HG02759 (cell line): ENCODE data around the gene PSMA4.
"Not testable (repeated sequence)": the region's sequence is repeated elsewhere in the genome, so short reads cannot be mapped to it uniquely, and the experiment has no call there.

Source experiments
- ATAC-seq: cut with Tn5 transposase; IDR thresholded peaks from one replicate; pipeline ENCODE4 v1.9.1; 2021; ENCODE audit warnings: mild to moderate bottlenecking, moderate library complexity; ENCODE audit not compliant: unreplicated experiment

PSMA4 gene

DNA sequence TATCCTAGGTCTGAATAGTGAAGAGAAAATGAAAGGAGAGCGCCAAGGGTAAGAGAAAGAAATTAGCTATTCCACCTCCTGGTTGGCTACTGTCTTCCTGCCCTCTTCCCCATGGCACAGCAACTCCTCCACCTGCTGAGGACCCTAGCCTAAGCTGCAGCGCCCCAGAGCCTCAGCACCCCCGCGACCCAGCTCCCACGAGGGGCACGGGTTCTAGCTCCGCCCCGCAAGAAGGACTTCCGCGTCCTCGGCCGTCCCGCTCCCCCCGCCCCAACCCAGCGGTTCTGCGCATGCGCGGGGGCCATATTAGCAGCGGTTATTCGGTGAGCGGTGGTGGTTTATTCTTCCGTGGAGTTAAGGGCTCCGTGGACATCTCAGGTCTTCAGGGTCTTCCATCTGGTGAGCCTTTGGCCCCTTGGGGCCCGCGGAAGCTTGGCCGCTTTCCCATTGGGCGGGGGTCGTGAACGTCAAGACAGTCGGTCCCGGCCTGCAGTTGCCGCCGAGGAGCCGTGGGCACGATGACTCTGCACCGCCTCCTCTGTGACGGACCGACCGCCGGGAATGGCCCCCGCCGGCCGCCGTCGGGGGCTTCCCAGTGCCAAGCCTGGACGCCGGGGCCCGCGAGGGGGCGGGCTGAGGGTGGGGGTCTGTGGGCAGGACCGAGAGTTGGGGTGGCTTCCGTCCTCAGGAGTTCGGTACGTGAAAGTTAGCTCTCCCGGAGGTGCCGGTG is at the start of gene PSMA4:
Gene PSMA4 (plus strand): TSS at position 304 of the 730 bp plus-strand sequence. CDS start 1,484 bp downstream, outside the sequence.
- ATAC-seq, result peak; percentile 88

DNA sequence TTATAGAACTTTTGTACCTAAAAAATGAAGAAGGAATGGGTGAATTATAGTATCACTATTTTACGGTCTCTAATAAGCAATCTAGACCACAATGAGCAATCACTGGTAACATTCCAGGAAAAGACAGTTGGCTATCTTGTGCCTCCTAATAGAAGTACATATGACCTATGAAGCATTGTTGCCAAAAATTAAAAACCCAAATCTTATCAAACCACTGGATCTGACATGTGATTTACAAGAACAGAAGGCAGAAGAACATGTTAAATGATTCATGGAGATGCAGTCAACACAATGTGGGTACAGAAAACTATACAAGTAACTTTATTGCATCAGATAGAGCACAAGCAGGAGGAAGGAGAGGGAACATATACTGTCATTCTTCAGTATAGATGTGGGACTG is 47.4 kb upstream of the PSMA4 start:
- no peak for ATAC-seq

- no peak for ATAC-seq
These were observed 38.4 kb upstream of the PSMA4 start for GRCh38 chr15:78501857-78502256.

GRCh38 chr15:78502641-78503040 is 37.6 kb upstream of the PSMA4 start:
- ATAC-seq, result no peak

DNA sequence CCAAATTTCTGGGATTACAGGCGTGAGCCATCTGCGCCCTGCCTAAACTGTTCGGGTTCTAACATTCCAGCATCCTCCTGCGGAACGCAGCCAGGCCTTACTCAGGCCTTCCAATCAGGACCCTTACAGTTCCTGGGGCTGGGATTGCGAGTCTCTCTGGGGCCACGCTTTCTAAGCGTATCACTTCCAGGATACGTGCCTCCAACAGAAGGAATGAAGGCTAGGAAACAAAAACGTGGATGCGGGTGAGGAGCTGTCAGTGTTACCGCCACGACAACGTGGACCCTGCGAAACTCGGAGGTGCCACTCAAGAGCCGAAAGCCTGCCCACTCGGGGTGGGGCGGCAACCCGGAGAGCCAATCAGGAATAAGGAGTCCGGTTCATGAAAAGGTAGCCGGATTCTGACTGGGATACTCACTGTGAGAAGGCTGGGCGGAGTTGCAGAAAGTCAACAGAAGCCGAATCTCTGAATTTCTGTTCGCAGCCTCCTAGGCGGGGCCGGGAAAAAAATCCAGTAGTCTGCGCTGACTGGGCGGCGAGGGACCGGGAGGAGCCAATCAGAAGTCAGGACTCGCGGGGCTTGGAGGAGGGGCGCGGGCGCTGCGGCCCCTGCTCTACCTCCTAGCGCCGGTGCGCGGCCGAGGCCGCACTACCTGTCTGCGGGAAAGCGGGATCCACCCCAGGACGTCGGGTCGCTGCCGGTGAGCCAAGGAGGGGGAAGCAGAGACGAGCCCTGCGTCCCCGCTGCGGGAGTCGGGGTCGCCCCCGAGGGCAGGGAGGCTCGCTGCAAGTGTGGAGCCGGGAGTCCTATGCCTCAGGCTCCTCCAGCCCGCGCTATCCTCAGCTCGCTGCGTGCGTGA is 33.0 kb upstream of the PSMA4 start, which contains the start of gene HYKK:
Gene HYKK (plus strand): TSS at position 607 of the 860 bp plus-strand sequence. CDS start 5,512 bp downstream, outside the sequence.
- ATAC-seq, result peak; percentile 92

DNA sequence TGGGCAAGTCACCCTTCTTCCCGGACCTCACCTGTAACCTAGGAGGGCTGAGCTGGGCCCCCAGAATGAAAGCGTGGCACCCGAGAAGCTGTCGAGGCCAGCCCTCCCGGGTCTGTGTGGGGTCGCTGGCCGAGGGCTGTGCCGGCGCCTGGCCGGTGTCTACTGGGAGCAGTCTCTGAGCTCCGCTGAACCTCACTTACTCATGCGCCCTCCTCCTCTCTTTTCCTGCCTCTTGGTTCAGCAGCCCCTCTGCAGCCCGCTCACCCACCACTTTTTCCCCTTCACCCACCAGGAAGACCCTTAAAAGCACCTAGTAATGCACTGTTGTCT is 32.4 kb upstream of the PSMA4 start:
- peak; percentile 18 for ATAC-seq

GRCh38 chr15:78508272-78508671 is 32.0 kb upstream of the PSMA4 start:
- no peak for ATAC-seq

DNA sequence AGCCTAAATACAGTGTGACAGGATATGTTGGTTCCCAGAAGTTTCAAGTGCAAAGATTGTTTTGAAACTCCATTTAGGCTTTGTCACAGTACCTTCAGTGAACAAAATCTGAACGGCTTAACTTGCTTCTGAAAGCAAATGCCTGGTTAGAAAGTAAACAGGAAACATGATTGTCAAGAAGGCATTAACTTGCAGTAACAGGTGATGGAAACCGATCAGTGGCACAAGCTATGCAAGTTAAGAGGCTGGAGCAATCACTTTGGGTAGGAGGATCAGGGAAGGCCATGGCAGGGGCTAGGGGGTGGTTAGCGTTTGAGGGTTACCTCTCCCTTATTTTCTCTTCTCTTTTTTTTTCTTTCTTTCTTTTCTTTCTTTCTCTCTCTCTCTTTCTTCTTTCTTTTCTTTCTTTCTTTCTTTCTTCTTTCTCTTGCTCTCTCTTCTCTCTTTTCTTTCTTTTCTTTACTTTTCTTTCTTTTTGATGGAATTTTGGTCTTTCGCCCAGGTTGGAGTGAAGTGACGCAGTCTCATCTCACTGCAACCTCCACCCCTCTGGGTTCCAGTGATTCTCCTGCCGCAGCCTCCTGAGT is 30.4 kb upstream of the PSMA4 start:
- ATAC-seq, result no peak

GRCh38 chr15:78520035-78520434 is 20.2 kb upstream of the PSMA4 start:
- ATAC-seq, result not testable (repeated sequence)

DNA sequence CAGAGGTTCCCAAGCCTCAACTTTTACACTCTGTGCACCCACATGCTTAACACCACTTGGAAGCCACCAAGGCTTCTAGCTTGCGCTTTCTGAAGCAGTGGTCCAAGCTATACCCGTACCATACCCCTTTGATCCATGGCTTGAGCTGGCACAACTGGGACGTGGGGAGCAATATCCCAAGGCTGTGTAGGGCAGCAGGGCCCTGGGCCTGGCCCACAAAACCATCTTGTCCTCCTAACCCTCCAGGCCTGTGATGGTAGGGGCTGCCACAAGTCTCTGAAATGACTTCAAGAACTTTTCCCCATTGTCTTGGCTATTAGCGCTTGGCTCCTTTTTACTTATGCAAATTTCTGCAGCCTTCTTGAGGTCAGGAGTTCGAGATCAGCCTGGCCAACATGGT is 16.0 kb upstream of the PSMA4 start:
- no peak for ATAC-seq

DNA sequence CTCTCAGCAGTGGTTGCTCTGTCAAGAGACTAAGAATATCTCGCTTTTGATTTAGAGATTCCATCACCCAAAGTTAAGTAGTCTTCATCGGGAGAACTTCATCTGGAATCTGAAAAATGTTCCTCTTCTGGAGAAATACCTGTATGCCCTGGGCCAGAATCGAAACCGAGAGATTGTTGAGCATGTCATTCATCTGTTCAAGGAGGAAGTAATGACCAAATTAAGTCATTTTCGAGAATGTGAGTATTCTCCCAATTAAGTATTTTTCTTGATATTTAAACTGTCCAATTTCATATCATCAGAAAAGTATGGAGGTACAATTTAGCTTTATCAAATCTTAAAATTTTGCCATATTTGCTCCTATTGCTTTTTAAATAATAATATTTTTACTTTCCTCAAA is 12.9 kb upstream of the PSMA4 start:
- ATAC-seq, result no peak

DNA sequence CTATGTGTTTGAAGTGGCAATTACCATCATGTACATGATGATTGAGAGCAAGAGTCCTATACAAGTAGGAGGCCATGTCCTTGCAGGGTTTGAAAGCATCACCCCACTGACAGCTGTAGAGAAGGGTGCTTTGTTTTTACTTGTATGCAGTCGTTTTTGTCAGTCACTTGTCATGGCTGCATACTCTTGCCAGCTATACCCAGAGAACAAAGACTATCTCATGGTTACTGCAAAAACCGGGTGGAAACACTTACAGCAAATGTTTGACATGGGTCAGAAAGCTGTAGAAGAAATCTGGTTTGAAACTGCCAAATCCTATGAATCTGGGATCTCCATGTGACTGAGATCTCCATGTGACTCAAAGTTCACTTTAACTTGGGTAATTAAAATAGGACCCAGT is 6.9 kb upstream of the PSMA4 start:
- no peak for ATAC-seq

DNA sequence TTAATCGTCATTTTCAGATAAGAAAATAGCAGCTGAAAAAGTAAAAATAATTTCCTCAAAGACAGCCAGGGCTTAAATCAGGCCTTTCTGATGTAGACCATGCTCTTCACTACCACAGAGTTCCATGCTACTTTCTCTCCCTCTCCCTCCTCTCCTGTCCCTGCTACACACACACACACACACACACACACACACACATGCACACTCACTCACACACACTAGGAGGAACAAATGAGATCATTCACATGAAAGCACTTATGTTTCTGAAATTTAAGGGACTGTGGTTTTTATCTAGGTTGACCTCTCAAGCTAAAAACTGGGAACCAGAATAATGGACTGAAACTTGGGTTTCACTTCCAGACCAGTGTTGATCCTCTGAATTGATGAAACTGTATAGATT is 4.1 kb upstream of the PSMA4 start:
- ATAC-seq, result no peak

DNA sequence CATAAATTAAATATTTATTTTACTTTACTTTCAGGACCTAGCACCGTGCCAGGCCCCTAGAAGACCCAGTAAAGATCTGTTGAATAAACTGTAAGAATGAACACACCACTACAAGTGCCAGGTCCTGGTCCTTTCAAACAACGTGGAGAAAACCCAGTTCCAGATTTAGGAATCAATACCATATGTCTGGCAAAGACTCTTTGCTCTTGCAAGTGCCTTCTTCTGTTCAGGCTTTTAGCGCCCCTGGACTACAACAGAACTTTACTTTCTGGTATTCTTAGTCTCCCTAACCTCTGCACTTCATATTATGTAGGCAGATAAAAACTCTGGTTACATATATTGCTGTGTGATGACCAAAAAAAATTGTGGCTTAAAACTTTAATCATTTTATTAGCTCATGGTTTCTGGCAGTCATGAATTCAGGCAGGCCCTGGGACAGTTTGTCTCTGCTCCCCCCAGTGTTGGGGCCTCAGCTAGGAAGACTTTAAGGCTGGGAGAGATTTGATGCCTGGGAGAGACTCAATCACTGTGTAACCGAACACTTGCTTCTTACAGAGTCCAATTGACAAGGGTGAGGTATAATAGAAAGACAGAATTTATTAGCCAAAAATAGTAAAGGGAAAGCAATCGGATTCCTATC is 2.9 kb upstream of the PSMA4 start:
- no peak for ATAC-seq

DNA sequence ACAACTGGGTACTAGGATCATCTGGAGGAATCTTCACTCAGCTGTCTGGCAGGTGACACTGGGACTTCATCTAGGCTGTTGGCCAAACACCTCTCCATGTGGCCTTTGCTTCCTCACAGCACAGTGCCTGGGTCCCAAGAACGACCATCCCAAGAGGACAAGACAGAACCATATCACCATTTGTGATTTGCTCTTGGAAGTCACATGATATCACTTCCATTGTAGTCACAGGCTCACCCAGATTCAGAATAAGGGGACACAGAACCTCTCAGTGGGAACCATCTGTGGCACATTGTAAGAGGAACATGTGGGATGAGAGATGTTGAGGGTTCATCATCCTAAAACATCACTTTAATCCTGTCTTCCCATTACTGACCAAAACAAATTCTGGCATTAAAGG is 1.9 kb upstream of the PSMA4 start:
- no peak for ATAC-seq

GRCh38 chr15:78539464-78540140 is 642 bp upstream of the PSMA4 start:
- ATAC-seq, result not testable (repeated sequence)

DNA sequence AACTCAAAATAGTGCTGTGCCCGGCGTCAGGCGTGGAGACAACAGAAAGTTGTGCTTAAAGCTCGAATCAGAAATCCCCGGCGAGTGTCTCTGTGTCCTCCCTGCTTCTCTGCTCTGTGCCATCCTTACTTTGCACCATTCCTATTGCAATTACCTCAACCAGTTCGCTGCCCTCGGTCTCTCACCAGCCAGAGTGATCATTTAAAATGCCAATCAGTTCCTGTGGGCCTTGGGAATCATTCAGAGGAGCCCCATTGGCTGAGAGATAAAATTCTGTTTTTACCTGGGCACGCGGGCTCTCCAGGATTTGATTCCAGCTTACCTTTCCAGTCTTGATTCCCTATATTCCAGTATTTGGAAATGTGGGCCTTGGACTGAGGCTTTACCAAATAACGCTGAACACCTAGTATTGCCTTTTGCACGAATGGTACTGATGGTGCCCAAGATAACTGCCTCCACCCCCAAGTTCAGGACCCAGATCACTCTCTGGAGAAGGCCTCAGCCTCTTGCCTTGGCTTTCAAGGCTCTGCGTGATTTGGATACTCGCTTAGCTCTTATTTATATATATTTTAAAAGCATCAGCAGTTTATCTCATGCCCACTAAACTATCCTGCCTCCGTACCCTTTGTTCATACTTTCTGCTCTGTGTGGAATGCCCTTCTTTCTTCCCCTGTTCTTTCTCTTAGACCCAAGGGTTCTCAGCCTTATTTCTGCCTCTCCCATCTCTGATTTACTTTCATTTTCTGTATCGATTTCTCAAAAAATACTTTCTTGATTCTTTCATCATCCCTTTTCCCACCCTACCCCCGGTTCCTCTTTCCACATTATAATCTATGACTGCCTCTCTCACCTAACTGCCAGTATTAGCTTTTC is 863 bp downstream of the PSMA4 start:
- ATAC-seq, result no peak

DNA sequence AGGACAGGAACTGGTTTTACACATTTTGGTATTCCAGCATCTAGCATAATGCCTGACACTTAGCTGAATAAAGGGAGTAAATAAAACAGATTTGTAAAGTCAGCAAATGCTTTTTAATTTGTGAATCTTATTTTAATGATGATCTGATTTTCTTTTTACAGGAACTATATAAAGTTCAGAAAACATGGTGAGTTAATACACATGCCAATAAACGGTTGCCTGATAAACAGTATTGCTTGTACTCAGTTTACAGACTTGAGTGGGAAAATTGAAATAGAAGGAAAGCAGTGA is 1.4 kb downstream of the PSMA4 start:
- ATAC-seq, result no peak

GRCh38 chr15:78542647-78543046 is 2.4 kb downstream of the PSMA4 start:
- ATAC-seq, result no peak

DNA sequence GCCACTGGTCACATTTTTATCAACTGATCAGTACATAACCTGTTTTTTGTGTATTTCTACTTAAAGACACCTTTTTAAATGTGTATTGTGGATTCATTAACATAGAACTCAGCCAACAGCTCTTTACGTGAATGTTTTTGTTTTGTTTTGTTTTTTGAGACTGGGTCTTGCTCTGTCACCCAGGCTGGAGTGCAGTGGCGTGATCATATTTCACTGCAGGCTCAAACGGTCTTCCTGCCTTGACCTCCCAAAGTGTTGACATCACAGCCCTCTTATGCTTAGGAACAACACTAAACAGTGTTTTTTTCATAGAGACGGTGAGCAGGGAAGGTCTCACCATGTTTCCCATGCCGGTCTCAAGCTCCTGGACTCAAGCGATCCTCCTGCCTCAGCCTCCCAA is 9.9 kb downstream of the PSMA4 start:
- no peak for ATAC-seq
